GM19438 (cell line): ENCODE data around the gene OR5B3.
"Not testable (repeated sequence)": the region's sequence is repeated elsewhere in the genome, so short reads cannot be mapped to it uniquely, and the experiment has no call there.

ENCODE experiments used
- ATAC-seq: cut with Tn5 transposase; IDR thresholded peaks from one replicate; pipeline ENCODE4 v1.9.1; 2021; ENCODE audit warnings: low read depth; ENCODE audit not compliant: unreplicated experiment

Gene OR5B3

GRCh38 chr11:58406774-58407173 is at the start of gene OR5B3:
Gene OR5B3 (minus strand): TSS chr11:58406874. CDS start chr11:58403409, 3,465 bp downstream.
- ATAC-seq = no peak

- no peak for ATAC-seq
Measured at GRCh38 chr11:58451585-58451984, 44.9 kb upstream of the OR5B3 start.

- no peak for ATAC-seq
Measured at GRCh38 chr11:58446294-58446693, 39.6 kb upstream of the OR5B3 start.

GRCh38 chr11:58444300-58444699 is 37.6 kb upstream of the OR5B3 start:
- ATAC-seq = no peak

GRCh38 chr11:58442136-58442535 is 35.5 kb upstream of the OR5B3 start, which contains the start of gene OR5B12:
Gene OR5B12 (minus strand): TSS chr11:58442236. CDS start chr11:58440151, 2,085 bp downstream.
- ATAC-seq = no peak

- ATAC-seq = no peak
Measured at GRCh38 chr11:58438486-58438885, 31.8 kb upstream of the OR5B3 start.

- no peak for ATAC-seq
Measured at GRCh38 chr11:58434217-58434616, 27.5 kb upstream of the OR5B3 start.

- ATAC-seq = no peak
Measured at GRCh38 chr11:58433638-58434203, 27.0 kb upstream of the OR5B3 start.

- ATAC-seq = no peak
Measured at GRCh38 chr11:58429273-58429672, 22.6 kb upstream of the OR5B3 start.

GRCh38 chr11:58428021-58428420 is 21.3 kb upstream of the OR5B3 start, which contains the start of gene OR5B2:
Gene OR5B2 (minus strand): TSS chr11:58428121. CDS start chr11:58423261, 4,860 bp downstream.
- ATAC-seq = no peak

- not testable (repeated sequence) for ATAC-seq
Measured at GRCh38 chr11:58399622-58400021, 7.1 kb downstream of the OR5B3 start.

GRCh38 chr11:58395581-58395980 is 11.1 kb downstream of the OR5B3 start:
- no peak for ATAC-seq

- ATAC-seq = no peak
Measured at GRCh38 chr11:58394195-58394594, 12.5 kb downstream of the OR5B3 start.

GRCh38 chr11:58392746-58393145 is 13.9 kb downstream of the OR5B3 start:
- no peak for ATAC-seq

GRCh38 chr11:58391879-58392278 is 14.8 kb downstream of the OR5B3 start:
- ATAC-seq = no peak

GRCh38 chr11:58390551-58391063 is 16.1 kb downstream of the OR5B3 start:
- ATAC-seq = no peak

GRCh38 chr11:58358969-58359368 is 47.7 kb downstream of the OR5B3 start, which contains the start of gene OR5B17:
Gene OR5B17 (minus strand): TSS chr11:58359069. CDS start chr11:58359069, 0 bp downstream.
- no peak for ATAC-seq

- no peak for ATAC-seq
Measured at GRCh38 chr11:58354727-58355126, 51.9 kb downstream of the OR5B3 start.
